Skin epidermis (tissue), 12 donors: ENCODE results near the gene OTOP2.
"Not testable (repeated sequence)": the region's sequence is repeated elsewhere in the genome, so short reads cannot be mapped to it uniquely, and the experiment has no call there.

Experiments
- H3K27ac ChIP-seq, 21 experiments: fragments of 200-600 bp; sonication (generic) in 11 of 21; one replicate each; pipeline ENCODE4 v1.5.0; 2020; ENCODE audit warnings: mild to moderate bottlenecking in 3 of 21, inconsistent platforms in 2 of 21, moderate library complexity in 2 of 21
- H3K4me3 ChIP-seq, 7 experiments: fragments of 200-600 bp; sonication (generic) in 2 of 7; one replicate each; pipeline ENCODE4 v1.5.0; 2020; ENCODE audit warnings: inconsistent platforms in 2 of 7, mild to moderate bottlenecking in 2 of 7, moderate library complexity in 1 of 7

OTOP2 gene

GRCh38 chr17:74964246-74964761, 40.2 kb downstream of the OTOP2 start:
- Histone ChIP-seq H3K4me3 (no peak overlapping the region), H3K27ac (no peak overlapping the region)

- H3K4me3 ChIP-seq: no peak overlapping the region
- no peak overlapping the region for H3K27ac ChIP-seq
These were observed 41.0 kb downstream of the OTOP2 start for GRCh38 chr17:74964988-74965622.

DNA sequence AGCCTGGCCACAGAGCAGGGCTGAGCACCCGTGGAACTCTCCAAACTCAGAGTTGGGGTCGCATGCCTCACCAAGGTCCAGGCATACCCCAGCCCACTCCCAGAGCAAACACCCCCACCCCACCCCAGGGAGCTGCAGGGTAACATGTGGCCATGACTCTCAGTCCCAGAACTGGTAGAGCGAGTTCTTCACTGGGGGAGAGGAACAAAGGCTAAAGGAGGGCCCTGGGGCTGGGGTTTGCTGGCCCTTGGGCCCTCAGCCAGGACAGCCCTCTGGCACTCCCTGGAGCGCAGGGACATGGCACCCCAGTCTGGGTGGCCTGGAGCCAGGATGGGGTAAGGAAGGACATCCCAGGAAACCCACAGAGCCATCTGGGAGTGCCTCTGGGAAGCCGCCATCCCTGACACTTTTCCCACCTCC, 44.3 kb downstream of the OTOP2 start:
- Histone ChIP-seq H3K27ac (no peak overlapping the region), H3K4me3 (no peak overlapping the region)

- not testable (repeated sequence) for H3K4me3 ChIP-seq, H3K27ac ChIP-seq
These were observed 45.4 kb downstream of the OTOP2 start for GRCh38 chr17:74969501-74969900.

- no peak overlapping the region for H3K4me3 ChIP-seq
These were observed 46.3 kb downstream of the OTOP2 start for GRCh38 chr17:74970395-74970794.

GRCh38 chr17:74971069-74971841, 47.2 kb downstream of the OTOP2 start:
- peak overlapping the region in 3 of 7 experiments; percentile 44 to 59 (median 49) for H3K4me3 ChIP-seq
- H3K27ac ChIP-seq: peak overlapping the region in 7 of 21 experiments; percentile 2 to 72 (median 50)

More at GRCh38 chr17:74970395-74970794, 46.3 kb downstream of the OTOP2 start:
- peak overlapping the region in 1 of 21 experiments; percentile 50 for H3K27ac ChIP-seq

- Histone ChIP-seq H3K27ac (peak overlapping the region in 6 of 21 experiments; percentile 2 to 71 (median 46)), H3K4me3 (peak overlapping the region in 6 of 7 experiments; percentile 38 to 59 (median 48))
These were observed 47.7 kb downstream of the OTOP2 start for GRCh38 chr17:74971842-74972106.

DNA sequence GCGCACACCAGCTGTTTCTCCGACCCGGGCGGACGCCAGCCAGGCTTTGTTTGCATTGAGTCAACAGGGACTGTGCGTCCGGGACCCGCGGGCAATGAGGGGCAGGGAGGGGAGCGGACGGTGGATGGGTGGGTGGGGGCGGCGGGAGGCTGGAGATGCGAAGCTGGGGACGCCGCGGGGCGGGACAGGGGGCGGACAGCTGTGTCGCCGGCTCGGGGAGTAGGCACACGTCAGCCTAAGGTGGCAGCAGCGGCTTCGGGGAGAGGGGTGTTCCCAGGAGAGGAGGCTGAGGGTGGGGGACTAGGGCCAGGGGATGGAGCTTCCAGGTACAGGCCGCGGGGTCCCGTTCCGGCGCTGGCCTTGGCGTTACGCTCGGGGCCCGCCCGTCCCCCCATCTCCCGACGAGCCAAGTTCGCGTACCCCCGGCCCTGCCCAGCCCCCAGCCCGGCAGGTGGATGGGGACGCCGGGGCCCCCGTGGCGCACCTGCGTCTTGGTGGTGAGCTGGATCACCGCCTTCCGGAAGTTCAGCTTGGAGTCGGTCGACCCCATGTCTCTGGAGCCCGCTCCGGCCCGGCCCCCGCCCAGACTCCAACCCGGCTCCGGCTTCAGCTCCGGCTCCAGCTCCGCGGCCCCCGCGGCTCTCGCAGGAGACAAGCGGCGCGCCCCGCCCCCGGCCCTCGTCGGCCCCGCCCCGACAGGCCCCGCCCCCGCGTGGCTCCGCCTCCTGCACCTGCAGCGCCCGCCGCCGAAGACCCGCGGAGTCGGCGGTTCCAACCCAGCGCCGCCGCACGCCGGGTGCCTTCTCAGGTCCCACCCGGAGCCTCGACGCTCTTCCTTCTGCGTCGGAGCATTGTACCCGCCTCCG, 48.3 kb downstream of the OTOP2 start, which contains the start of gene HID1:
Gene HID1, minus strand, starts transcription at position 653 of the 866 bp plus-strand sequence. Its CDS starts 103 bp downstream, at position 550.
- Histone ChIP-seq H3K27ac (peak within 1 kb of the TSS in 11 of 21 experiments; percentile 2 to 71 (median 33)), H3K4me3 (peak within 1 kb of the TSS; percentile 38 to 59 (median 47))

DNA sequence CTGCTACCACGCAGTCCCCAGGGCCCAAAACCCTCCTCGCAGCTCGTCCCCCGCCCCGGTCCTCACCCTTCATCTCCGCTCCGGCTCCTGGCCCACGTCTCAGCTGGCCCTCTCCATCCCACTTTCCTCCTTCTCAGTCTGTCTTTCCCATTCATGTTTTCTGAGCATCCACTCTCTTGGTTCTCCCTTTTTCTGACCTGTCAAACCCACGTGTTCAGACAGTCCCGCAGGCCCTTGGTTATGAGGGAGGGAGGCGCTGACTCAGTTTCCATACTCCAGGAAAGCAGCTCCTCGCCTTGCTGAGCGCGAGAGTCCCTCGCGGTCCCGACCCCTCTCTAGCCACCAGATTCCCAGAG, 48.9 kb downstream of the OTOP2 start:
- Histone ChIP-seq H3K27ac (no peak overlapping the region), H3K4me3 (peak overlapping the region; percentile 38 to 59 (median 47))

DNA sequence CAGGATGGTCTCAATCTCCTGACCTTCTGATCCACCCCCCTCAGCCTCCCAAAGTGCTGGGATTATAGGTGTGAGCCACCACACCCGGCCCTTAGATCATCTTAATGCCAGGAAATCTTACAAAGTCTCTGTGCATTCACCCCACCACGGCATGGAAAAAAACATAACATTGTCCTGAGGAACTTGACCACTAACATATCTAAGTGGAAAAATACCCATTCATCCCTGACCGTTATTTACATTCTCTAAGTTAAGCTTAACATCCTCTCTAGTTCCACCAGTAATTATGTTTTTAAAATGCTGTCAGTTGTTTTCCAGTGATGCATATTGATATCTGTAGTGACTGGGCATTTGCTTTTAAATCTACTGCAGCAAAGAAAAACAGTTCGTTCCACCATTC, 51.9 kb downstream of the OTOP2 start:
- no peak overlapping the region for H3K27ac ChIP-seq

GRCh38 chr17:74977802-74978201, 53.7 kb downstream of the OTOP2 start:
- H3K27ac ChIP-seq: no peak overlapping the region
- no peak overlapping the region for H3K4me3 ChIP-seq

More for the DNA sequence above, 51.9 kb downstream of the OTOP2 start:
- H3K4me3 ChIP-seq: no peak overlapping the region

- H3K4me3 ChIP-seq: no peak overlapping the region
- no peak overlapping the region for H3K27ac ChIP-seq
These were observed 54.2 kb downstream of the OTOP2 start for GRCh38 chr17:74978240-74978639.

- no peak overlapping the region for H3K4me3 ChIP-seq
- no peak overlapping the region for H3K27ac ChIP-seq
These were observed 55.5 kb downstream of the OTOP2 start for GRCh38 chr17:74979408-74980146.

DNA sequence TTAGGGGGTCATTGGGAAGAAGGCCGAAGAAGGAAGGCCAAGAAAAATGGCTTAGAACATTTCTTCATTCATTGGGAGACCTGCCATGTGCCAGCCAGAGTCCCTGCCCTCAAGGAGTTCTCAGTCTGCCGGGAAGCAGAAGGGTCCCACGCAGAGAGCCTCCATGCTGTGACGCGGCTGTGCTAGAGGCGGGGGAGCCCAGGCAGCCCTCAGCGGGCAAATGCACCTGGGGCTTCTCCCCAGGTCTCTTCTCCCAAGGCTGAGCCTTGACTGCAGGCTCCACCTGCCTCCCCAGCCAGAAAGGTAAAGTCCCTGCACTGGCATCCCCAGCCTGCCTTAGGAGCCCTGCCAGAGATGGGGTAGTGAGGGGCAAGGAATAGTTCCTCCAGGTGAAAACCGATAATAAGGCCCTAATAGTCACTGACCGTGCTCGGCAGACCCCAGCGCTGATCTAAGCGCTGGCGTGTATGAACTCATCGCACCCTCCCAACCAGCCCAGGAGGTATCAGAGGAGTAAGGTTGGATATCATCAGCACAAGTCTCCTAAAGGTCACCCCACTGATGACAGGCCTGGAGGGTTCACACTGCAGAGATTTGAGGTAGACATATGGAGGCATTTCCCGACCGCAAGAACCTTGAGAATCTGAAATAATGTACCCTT, 57.4 kb downstream of the OTOP2 start:
- peak overlapping the region; percentile 29 to 60 (median 51) for H3K4me3 ChIP-seq

DNA sequence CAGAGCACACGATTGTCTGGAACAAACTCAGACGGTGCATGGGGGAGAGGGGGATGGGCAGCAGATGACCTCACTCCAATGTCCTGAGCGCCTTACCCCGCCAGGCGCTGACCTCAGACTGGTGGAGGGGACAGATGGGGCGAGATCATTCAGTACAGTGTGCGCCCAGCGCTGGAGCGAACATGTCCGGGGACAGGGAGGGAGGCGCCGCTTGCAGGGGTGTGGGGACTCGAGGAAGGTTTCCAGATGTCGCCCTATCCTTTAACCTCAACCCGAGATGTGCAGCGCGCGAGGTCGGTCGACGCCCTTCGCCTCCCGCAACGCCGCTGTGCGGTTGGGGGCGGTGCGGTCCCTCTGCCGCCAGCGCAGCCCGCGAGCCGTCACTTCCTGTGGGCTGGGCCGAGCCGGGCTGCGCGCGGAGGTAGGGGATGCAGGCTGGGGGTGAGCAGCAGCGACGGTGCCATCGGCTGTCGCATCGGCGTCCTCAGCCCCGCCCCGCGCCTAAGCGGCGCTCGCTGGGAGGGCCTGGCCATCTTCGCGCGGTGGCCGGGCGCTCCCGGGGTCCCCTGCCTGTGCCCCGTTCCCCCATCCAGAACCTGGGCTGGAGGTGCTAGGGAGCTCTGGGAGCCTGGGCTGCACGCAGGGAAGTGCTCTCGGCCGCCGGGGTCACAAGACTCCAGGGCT, 58.0 kb downstream of the OTOP2 start:
- peak overlapping the region in 20 of 21 experiments; percentile 31 to 83 (median 72) for H3K27ac ChIP-seq
- H3K4me3 ChIP-seq: peak overlapping the region; percentile 29 to 60 (median 51)

More for the DNA sequence above, 57.4 kb downstream of the OTOP2 start:
- peak overlapping the region; percentile 19 to 83 (median 70) for H3K27ac ChIP-seq

DNA sequence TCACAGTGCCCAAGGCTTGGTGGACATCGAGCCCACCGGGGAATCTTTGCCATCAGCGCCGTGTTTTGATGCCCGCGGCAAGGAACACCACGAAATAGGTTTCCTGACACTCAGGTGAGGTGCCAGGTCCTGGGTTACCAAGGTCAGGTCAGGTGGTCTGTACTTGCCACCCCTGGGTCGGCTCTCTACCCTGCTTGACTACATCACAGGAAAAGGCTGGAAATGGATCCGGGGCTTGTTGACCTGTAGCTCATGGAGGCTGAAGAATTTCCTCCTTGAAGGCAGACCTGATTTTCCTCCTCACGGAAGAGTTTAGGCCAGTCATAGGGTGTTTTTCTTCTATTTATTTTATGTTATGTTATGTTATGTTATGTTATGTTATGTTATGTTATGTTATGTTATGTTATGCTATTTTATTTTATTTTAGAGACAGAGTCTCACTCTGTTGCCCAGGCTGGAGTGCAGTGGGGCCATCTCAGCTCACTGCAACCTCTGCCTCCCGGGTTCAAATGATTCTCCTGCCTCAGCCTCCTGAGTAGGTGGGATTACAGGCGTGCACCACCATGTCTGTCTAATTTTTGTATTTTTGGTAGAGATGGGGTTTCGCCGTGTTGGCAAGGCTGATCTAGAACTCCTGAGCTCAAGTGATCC, 58.7 kb downstream of the OTOP2 start:
- H3K27ac ChIP-seq: peak overlapping the region in 19 of 21 experiments; percentile 38 to 83 (median 73)
- H3K4me3 ChIP-seq: peak overlapping the region; percentile 29 to 60 (median 51)
